ENCODE results near the gene SCT.

DNA sequence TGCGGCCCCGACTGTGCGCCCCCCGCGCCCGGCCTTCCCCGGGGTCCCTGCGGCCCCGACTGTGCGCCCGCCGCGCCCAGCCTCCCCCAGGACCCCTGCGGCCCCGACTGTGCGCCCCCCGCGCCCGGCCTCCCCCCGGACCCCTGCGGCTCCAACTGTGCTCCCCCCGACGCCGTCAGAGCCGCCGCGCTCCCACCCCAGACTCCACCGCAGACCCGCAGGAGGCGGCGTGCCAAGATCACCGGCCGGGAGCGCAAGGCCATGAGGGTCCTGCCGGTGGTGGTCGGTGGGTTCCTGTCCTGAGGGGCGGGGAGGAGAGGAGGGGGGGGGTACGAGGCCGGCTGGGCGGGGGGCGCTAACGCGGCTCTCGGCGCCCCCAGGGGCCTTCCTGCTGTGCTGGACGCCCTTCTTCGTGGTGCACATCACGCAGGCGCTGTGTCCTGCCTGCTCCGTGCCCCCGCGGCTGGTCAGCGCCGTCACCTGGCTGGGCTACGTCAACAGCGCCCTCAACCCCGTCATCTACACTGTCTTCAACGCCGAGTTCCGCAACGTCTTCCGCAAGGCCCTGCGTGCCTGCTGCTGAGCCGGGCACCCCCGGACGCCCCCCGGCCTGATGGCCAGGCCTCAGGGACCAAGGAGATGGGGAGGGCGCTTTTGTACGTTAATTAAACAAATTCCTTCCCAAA lies 13.2 kb upstream of the SCT start:
- no peak for TF ChIP-seq PPARA (CRISPR knock-in tag; IDR thresholded peaks at IDR 0.05; ENCODE audit: borderline replicate concordance)
- TF ChIP-seq, protein P1, sequence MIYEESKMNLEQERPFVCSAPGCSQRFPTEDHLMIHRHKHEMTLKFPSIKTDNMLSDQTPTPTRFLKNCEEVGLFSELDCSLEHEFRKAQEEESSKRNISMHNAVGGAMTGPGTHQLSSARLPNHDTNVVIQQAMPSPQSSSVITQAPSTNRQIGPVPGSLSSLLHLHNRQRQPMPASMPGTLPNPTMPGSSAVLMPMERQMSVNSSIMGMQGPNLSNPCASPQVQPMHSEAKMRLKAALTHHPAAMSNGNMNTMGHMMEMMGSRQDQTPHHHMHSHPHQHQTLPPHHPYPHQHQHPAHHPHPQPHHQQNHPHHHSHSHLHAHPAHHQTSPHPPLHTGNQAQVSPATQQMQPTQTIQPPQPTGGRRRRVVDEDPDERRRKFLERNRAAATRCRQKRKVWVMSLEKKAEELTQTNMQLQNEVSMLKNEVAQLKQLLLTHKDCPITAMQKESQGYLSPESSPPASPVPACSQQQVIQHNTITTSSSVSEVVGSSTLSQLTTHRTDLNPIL (CRISPR knock-in tag; IDR thresholded peaks at IDR 0.05; ENCODE audit: low read depth) = no peak
- TF ChIP-seq OSR1 (CRISPR knock-in tag; IDR thresholded peaks at IDR 0.05) = no peak
- TF ChIP-seq, protein P2, sequence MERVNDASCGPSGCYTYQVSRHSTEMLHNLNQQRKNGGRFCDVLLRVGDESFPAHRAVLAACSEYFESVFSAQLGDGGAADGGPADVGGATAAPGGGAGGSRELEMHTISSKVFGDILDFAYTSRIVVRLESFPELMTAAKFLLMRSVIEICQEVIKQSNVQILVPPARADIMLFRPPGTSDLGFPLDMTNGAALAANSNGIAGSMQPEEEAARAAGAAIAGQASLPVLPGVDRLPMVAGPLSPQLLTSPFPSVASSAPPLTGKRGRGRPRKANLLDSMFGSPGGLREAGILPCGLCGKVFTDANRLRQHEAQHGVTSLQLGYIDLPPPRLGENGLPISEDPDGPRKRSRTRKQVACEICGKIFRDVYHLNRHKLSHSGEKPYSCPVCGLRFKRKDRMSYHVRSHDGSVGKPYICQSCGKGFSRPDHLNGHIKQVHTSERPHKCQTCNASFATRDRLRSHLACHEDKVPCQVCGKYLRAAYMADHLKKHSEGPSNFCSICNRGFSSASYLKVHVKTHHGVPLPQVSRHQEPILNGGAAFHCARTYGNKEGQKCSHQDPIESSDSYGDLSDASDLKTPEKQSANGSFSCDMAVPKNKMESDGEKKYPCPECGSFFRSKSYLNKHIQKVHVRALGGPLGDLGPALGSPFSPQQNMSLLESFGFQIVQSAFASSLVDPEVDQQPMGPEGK (CRISPR knock-in tag; IDR thresholded peaks at IDR 0.05; ENCODE audit: borderline replicate concordance) = no peak
- no peak for TF ChIP-seq ARNTL (CRISPR knock-in tag; IDR thresholded peaks at IDR 0.05; ENCODE audit: borderline replicate concordance, low read depth)
- TF ChIP-seq TCF4 (CRISPR knock-in tag; IDR thresholded peaks at IDR 0.05; ENCODE audit: borderline replicate concordance) = no peak

All from SK-N-SH treated with all-trans-retinoic acid at 6 μM for 48 hours (cell line).